GM23248 (cell line): ENCODE results near the gene SLC13A4.

Experiments
- EZH2 ChIP-seq: fragments of 200-600 bp; sonication (generic); IDR thresholded peaks from 2 replicates; pipeline ENCODE4 v1.6.1; 2018; ENCODE audit warnings: antibody characterized with exemption, mild to moderate bottlenecking; ENCODE audit not compliant: insufficient read depth, poor library complexity, severe bottlenecking
- EZH2phosphoT487 ChIP-seq: fragments of 200-600 bp; sonication (generic); IDR thresholded peaks from 2 replicates; pipeline ENCODE4 v1.6.1; 2018; ENCODE audit warnings: antibody characterized with exemption, moderate library complexity, mild to moderate bottlenecking, low read depth; ENCODE audit not compliant: insufficient read depth

GRCh38 chr7:135716677-135717238, 11.2 kb downstream of the SLC13A4 start:
- TF ChIP-seq EZH2 (no peak), EZH2phosphoT487 (no peak)
